ENCODE results near the gene ICAM3.

DNA sequence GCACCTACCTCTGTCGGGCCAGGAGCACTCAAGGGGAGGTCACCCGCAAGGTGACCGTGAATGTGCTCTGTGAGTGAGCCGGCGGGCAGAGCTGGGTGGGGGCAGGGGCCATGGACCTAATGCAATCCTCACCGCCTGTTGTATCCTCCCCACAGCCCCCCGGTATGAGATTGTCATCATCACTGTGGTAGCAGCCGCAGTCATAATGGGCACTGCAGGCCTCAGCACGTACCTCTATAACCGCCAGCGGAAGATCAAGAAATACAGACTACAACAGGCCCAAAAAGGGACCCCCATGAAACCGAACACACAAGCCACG is 54.5 kb downstream of the ICAM3 start:
- TF ChIP-seq CTCF (IDR thresholded peaks at IDR 0.05; ENCODE audit: poor library complexity) = no peak
- TF ChIP-seq EZH2 (IDR thresholded peaks at IDR 0.05; ENCODE audit: borderline replicate concordance) = no peak

Data from hepatocyte (in vitro differentiated cells).